Measurements from ENCODE around the gene ZNF19. TPM values are rescaled to one million over a fixed set of nuclear protein-coding genes. Genes with fewer than 3 reads are reported as not detected.

Gene ZNF19
- total RNA-seq, 2 experiments from 2014 or later: 3.7 to 3.9 TPM

DNA sequence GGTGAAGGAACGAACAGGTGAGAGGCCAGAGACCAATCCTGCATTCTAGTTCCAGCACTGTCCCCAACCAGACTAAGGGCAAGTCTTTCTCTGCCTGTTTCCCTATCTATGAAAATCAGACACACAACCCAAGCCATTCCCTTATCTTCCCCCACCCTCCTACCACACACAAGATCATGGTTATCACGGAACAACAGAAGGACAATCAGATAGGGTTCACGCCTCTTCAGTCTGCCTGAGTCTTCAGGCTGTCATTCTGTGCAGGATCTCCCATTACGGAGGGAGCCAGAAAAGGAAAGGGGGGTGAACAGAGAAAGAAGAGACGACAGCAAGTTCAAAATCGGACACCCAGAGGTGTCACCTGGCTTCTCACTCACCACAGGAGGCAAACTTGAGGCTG lies 58.4 kb downstream of the ZNF19 start:
- no TSS peak for BruUV-seq (replicated peaks)
- no peaks in the 10 kb centered on the region for H3K9me2 ChIP-seq (ENCODE audit: insufficient read depth, low read length)
- ChIA-PET POLR2A (no interaction called here), CTCF (ENCODE audit: unreplicated experiment) (no interaction called here)
- TF ChIP-seq, protein P1, sequence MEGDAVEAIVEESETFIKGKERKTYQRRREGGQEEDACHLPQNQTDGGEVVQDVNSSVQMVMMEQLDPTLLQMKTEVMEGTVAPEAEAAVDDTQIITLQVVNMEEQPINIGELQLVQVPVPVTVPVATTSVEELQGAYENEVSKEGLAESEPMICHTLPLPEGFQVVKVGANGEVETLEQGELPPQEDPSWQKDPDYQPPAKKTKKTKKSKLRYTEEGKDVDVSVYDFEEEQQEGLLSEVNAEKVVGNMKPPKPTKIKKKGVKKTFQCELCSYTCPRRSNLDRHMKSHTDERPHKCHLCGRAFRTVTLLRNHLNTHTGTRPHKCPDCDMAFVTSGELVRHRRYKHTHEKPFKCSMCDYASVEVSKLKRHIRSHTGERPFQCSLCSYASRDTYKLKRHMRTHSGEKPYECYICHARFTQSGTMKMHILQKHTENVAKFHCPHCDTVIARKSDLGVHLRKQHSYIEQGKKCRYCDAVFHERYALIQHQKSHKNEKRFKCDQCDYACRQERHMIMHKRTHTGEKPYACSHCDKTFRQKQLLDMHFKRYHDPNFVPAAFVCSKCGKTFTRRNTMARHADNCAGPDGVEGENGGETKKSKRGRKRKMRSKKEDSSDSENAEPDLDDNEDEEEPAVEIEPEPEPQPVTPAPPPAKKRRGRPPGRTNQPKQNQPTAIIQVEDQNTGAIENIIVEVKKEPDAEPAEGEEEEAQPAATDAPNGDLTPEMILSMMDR (conservative IDR thresholded peaks at IDR 0.05; ENCODE audit: low read length): no peak
- TF ChIP-seq EZH2phosphoT487 (IDR thresholded peaks at IDR 0.05; ENCODE audit: borderline replicate concordance, low read depth, low read length): no peak
- H3K4me3 ChIP-seq (ENCODE audit: low read depth, low read length, poor library complexity, severe bottlenecking): no peak overlapping the region
- H3K4me2 ChIP-seq (ENCODE audit: low read length): no peak overlapping the region
- no peaks in the 10 kb centered on the region for H4K20me1 ChIP-seq (ENCODE audit: insufficient read depth, low read length)
- no peak overlapping the region for H2AFZ ChIP-seq (ENCODE audit: low read length)
- H3K27ac ChIP-seq (ENCODE audit: low read depth, low read length, poor library complexity, severe bottlenecking): no peak overlapping the region
- no peaks in the 10 kb centered on the region for H3K36me3 ChIP-seq (ENCODE audit: insufficient read depth, low read length)
- no peak for DNase-seq (ENCODE audit: low spot score)
- peaks cover 7% of the 10 kb centered on the region; the same call in 1 of the 2 replicates for H3K9me3 ChIP-seq (ENCODE audit: low read length)
- H3K4me1 ChIP-seq (ENCODE audit: insufficient read depth, low read length, poor library complexity, severe bottlenecking): no peaks in the 10 kb centered on the region
- intact Hi-C loops (cut with micrococcal nuclease; ENCODE audit: unreplicated experiment): no loop called here
- no peaks in the 10 kb centered on the region for H3K79me2 ChIP-seq (ENCODE audit: insufficient read depth, low read depth, low read length)

DNA sequence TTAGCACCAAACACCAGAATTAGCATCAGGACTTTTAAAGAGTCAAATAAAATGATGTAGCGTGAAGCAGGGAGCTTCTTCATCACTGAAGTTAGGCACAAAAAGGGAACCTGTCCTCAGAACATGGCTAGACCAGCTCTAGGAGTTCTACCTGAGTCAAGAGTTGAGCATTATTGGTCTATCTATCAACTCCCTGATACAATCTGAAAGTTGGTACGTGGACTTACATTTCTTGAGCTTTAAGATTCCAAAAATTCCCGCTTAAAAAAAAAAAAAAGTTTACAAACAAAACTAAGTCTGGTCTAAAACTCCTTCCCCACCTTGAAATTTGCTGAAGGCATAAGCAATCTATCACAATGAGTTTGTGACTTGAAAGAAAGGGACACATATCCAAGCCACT lies 59.5 kb downstream of the ZNF19 start:
- Histone ChIP-seq H3K79me2 (ENCODE audit: insufficient read depth, low read depth, low read length) (no peaks in the 10 kb centered on the region), H3K4me1 (ENCODE audit: insufficient read depth, low read length, poor library complexity, severe bottlenecking) (no peaks in the 10 kb centered on the region), H3K27ac (ENCODE audit: low read depth, low read length, poor library complexity, severe bottlenecking) (no peak overlapping the region), H3K36me3 (ENCODE audit: insufficient read depth, low read length) (no peaks in the 10 kb centered on the region), H4K20me1 (ENCODE audit: insufficient read depth, low read length) (no peaks in the 10 kb centered on the region), H3K9me3 (ENCODE audit: low read length) (peaks cover 7% of the 10 kb centered on the region; the same call in 1 of the 2 replicates), H3K9me2 (ENCODE audit: insufficient read depth, low read length) (no peaks in the 10 kb centered on the region), H2AFZ (ENCODE audit: low read length) (no peak overlapping the region), H3K4me2 (ENCODE audit: low read length) (no peak overlapping the region), H3K4me3 (ENCODE audit: low read depth, low read length, poor library complexity, severe bottlenecking) (no peak overlapping the region)
- POLR2A ChIA-PET: interaction anchor here (0.5 to 0.6 kb wide), 2 partner anchors 758 to 1376 kb away, joined by 3 to 4 read pairs; no protein-coding TSS in a partner anchor
- CTCF ChIA-PET (ENCODE audit: unreplicated experiment): interaction anchor here (0.5 kb wide), 1 partner anchor 69 kb away, joined by 3 read pairs; no protein-coding TSS in a partner anchor
- TF ChIP-seq EZH2phosphoT487 (IDR thresholded peaks at IDR 0.05; ENCODE audit: borderline replicate concordance, low read depth, low read length): no peak
- TF ChIP-seq, protein P1 (conservative IDR thresholded peaks at IDR 0.05; ENCODE audit: low read length): no peak
- BruUV-seq (replicated peaks): no TSS peak
- DNase-seq (ENCODE audit: low spot score): no peak
- intact Hi-C loops (cut with micrococcal nuclease; ENCODE audit: unreplicated experiment): no loop called here

DNA sequence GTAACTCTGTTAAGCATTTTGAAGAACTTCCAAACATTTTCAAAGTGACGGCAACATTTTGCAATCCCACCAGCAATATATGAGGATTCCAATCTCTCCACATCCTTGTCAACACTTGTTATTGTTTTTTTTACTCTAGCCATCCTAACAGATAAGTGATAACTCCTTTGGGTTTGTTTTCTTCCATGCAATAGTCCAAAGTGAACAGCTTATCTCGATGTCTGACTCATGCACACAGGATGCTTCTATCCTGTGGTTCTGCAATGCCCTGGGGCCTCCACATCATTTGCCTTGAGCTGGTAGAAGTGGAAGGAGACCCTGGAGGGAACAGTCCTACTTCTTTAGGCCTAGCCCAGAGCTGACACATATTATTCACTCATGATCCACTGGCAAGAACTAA lies 60.2 kb downstream of the ZNF19 start:
- no peaks in the 10 kb centered on the region for H3K4me1 ChIP-seq (ENCODE audit: insufficient read depth, low read length, poor library complexity, severe bottlenecking)
- DNase-seq (ENCODE audit: low spot score): no peak
- no peaks in the 10 kb centered on the region for H3K36me3 ChIP-seq (ENCODE audit: insufficient read depth, low read length)
- H3K4me2 ChIP-seq (ENCODE audit: low read length): no peak overlapping the region
- peaks cover 7% of the 10 kb centered on the region; the same call in 1 of the 2 replicates for H3K9me3 ChIP-seq (ENCODE audit: low read length)
- H2AFZ ChIP-seq (ENCODE audit: low read length): no peak overlapping the region
- intact Hi-C loops (cut with micrococcal nuclease; ENCODE audit: unreplicated experiment): no loop called here
- H3K27ac ChIP-seq (ENCODE audit: low read depth, low read length, poor library complexity, severe bottlenecking): no peak overlapping the region
- no peaks in the 10 kb centered on the region for H3K79me2 ChIP-seq (ENCODE audit: insufficient read depth, low read depth, low read length)
- no peak overlapping the region for H3K4me3 ChIP-seq (ENCODE audit: low read depth, low read length, poor library complexity, severe bottlenecking)
- H3K9me2 ChIP-seq (ENCODE audit: insufficient read depth, low read length): no peaks in the 10 kb centered on the region
- ChIA-PET CTCF (ENCODE audit: unreplicated experiment) (no interaction called here), POLR2A (interaction anchor here (0.5 kb wide), 1 partner anchor 1377 kb away, joined by 3 read pairs; no protein-coding TSS in a partner anchor)
- BruUV-seq (replicated peaks): no TSS peak
- H4K20me1 ChIP-seq (ENCODE audit: insufficient read depth, low read length): no peaks in the 10 kb centered on the region
- TF ChIP-seq, protein P1 (conservative IDR thresholded peaks at IDR 0.05; ENCODE audit: low read length): no peak
- TF ChIP-seq EZH2phosphoT487 (IDR thresholded peaks at IDR 0.05; ENCODE audit: borderline replicate concordance, low read depth, low read length): no peak

All from OCI-LY7 (cell line).